Activated T-cell treated with anti-CD3 and anti-CD28 coated beads for 48 hours (primary cell): Measurements from ENCODE around the gene PHKA1.
"Not testable (repeated sequence)": the region's sequence is repeated elsewhere in the genome, so short reads cannot be mapped to it uniquely, and the experiment has no call there.

Experiments
- DNase-seq: peaks from one replicate; pipeline ENCODE4 v3.0.0-alpha.2; 2020; ENCODE audit warnings: low read depth

Gene PHKA1

DNA sequence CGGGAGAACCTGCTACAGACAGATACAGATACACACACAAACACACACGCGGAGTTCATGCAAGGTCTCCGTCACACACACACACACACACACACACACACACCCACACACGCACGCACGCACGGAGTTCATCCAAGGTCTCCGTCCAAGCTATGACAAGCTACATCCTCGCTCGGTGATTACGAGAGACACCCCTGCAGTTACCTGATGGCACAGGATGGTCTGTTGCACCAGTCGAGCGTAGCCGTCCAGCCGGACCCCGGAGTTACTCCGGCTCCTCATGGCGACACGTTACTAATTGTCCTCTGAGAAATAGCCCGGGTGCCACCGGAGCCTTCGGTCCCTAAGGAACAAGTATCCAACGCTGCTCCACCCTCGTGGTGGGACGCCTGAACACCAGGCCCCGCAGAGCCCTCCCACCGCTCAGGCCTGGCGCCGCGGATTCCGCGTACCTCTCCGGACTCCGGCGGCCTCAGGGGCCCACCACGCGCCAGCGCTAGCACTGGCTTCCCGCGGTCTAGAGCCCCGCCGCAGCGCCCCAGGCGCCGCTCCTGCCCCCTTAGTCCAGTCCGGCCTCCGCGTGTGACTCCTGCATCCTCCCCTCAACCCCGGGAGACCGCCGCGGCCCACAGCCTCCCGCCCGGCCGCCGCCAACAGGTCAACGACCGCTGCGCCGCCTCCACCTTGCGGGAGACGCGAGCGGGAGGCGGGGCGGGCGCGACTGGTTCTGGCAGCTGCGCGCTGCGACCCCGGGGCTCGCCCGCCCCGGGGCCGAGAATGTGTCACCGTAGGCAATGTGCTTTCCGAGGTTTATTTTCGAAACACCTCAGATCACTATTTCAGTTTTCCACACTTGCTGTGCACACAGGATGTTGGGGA, at the start of gene PHKA1:
PHKA1 (minus strand) TSS at position 708 of the 879 bp plus-strand sequence; CDS start at position 282, 426 bp downstream.
- peak; percentile 60 for DNase-seq

DNA sequence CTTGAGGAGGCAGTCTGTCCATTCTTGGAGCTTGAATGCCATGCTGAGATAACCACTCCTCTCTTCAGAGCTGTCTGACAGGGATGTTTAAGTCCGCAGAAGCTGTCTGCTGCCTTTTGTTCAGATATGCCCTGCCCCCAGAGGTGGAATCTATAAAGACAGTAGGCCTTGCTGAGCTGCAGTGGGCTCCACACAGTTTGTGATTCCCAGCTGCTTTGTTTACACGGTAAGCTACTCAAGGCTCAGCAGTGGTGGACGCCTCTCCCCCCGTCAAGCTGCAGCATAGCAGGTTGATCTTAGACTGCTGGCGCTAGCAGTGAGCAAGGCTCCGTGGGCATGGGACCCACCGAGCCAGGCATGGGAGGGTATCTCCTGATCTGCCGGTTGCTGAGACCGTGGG, 46.3 kb upstream of the PHKA1 start:
- not testable (repeated sequence) for DNase-seq

DNA sequence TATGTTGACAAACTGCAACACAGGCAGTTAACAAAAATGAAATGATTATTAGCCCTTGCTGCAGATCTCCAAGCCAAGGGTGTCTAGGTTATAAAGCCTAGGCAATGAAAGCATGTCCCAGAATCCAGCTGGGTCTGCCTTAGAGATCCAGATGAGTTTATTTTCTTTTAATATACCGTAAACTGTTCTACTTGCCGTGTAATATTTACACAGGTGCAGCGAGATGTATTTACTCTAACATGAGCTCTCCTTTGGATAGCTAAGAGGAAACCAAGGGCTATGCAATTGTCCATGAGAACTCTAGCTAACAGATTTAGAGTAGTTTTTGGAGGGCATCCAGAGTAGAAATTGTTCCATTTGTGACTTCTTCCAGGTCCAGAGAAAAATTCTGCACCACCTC, 34.4 kb upstream of the PHKA1 start:
- DNase-seq: not testable (repeated sequence)

DNA sequence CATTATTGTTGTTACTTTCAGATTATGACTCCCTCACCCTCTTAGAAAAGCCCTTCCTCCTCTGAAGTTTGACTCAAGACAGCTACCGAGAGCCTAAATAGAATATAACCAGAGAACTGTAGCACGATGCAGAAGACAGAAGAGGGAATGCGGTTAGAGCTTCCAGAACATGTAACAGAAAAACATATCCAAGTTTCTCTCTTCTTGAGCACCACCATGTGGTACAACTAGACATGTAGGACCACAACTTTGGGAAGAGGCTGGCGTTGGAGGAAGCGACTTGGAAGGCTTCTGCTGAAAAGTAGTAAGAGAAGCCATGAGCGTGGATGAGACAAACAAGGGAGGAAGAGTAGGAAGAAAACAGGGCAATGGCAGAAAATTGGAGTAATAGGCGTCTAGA, 31.4 kb upstream of the PHKA1 start:
- not testable (repeated sequence) for DNase-seq

DNA sequence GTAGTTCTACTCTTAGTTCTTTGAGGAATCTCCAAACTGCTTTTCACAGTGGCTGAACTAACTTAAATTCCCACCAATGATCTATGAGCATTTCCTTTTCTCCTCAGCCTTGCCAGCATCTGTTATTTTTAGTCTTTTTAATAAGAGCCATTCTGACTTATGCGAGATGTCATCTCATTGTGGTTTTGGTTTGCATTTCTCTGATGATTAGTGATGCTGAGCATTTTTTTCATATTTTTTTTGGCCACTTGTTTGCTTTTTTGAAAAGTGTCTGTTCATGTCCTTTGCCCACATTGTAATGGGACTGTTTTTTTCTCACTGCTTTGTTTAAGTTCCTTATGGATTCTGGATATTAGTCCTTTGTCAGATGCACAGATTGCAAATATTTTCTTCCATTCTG, 21.5 kb upstream of the PHKA1 start:
- DNase-seq: no peak

DNA sequence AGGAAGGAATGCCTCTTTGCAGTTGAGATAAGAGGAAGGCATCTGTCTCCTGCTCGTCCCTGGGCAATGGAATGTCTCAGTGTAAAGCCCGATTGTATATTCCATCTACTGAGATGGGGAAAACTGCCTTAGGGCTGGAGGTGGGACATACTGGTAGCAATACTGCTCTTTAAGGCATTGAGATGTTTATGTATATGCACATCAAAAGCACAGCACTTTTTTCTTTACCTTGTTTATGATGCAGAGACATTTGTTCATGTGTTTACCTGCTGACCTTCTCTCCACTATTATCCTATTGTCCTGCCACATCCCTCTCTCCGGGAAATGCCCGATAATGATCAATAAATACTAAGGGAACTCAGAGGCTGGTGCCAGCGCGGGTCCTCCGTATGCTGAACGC, 19.5 kb upstream of the PHKA1 start:
- DNase-seq: not testable (repeated sequence)

DNA sequence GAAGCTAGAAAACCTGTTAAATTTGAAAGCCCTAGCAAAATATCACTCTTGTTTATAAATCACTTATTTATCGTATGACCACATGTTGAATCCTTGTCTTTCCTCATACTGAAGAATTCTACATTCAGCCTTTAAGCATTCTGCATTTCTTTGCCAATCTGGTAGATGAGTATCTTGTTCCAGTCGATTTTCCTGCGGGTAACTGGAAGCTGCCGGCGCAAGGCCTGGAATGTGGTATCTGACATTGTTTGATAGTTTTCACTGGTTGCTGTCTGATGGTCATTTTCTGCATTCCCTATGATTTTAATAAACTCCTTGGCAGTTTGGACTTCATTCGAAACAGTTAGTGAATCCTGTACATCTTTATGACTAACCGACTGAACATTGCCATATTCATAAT, 13.7 kb upstream of the PHKA1 start:
- DNase-seq: no peak

DNA sequence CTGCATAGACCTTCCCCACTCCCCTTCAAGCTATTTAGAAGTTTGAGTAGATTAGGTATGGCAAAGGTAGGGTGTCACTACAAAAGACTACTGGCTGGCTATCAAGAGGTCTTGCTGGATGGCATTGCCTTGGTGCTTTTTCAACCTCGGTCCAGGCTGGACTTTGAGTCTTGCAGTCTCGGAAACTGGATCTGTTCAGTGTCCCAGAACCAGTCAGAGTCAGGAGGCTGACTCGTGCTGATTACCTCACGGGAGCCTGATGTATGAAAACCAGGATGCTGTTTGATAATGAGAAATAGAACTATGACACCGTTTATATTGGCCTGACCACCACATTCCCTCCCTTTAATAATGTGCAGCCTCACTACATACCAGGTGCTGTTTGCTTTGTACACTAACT, 2.7 kb upstream of the PHKA1 start:
- no peak for DNase-seq

DNA sequence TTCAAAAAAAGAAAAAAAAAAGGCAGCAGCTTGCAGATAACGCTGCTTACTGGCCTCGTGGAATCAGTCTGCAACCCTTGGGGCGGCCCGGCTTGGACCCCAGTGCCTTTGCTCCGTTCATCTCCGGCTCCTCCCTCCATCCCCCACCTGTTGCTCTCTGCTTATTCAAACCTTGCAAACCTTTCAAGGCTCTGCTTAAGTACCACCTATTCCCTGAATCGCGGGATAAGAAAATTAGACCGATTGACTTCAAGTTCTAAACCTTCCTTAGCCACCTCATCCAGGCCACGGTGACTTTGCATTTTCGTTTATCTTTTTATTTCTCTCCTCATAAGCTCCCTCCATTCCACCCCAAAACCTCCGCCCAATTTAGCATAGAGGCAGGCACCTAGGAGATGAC, 1.4 kb upstream of the PHKA1 start:
- DNase-seq: no peak

DNA sequence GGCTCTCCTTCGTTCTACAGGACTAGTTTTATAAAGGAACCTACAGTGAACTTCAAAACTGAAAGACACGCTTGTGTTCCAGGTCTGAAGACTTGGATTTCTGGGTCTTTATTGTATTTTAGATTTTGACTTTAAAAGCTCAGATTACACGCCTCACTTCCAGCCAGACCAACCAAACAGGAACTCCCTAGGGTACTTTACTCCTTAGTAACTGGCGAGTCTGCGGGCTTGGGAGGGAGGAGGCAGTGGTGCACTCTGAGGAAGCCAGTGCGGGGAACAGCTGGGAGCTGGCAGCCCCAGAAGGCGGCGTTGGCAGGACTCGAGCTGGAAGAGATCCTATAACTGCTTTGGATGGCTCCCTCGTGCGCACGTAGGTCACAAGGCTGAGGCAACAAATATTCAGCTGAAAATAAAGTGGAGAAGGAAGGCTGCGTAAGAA, 391 bp upstream of the PHKA1 start:
- DNase-seq: no peak

DNA sequence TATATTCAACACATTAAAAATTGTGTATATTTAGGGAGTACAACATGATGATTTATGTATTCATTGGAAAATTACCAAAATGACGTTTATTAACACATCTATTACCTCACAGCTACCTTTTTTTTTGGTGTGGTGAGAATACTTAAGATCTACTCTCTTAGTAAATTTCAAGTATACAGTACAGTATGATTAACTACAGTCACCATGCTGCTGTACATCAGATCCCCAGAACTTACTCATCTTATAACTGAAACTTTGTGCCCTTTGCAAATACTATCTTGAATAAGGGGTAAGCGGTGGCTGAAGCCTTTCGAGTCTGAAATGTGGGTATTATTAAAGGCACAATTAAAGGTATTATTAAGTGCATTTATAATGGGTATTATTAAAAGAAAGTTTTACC, 976 bp downstream of the PHKA1 start:
- DNase-seq: no peak

DNA sequence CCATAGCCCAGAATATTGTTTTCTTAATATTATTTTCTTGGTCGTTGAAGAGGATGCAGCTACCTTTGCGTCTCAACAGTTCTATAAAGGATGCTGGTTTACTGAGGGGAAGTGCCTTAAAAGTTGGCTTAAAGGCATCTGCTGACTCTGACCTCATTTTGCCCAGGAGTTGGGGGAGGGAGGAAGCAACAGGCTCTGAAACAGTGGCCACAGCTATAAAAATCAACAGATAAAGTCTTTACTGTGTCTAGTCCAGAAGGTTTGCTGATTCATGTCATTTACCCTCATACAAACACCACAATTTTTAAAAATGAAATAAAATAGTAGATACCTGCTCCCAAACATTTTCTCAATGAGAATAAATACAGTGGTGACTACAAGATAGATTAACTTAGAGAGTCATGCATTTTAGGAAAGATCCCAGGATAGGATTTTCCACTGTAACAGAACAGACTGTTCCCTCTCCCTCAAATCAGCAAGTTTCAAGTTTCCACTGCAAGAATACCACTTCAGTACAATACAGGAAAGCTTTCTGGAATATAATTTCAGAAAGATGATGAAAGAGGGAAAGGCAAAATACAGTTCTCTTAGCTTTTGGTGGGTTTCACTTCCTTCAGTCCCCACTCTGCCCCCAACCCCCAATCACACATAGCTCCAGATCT, 1.9 kb downstream of the PHKA1 start:
- no peak for DNase-seq

DNA sequence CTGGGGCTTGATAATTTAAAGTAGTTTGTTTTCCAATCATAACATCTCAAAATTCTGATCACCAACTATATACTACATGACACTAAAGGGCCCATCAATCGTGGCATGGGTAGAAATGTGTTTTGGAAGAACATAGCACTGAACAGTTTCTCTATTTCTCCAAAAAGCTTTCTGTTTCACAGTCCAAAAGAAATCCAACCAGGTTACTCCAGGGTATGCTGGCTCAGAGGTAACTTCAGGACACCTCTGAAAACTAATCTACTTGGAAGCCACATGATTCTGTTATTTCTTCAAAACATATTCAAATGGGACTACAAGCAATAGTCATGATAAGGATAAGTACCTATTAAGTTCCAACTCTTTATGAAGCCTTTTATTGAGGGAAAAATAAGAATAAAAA, 8.3 kb downstream of the PHKA1 start:
- DNase-seq: no peak

DNA sequence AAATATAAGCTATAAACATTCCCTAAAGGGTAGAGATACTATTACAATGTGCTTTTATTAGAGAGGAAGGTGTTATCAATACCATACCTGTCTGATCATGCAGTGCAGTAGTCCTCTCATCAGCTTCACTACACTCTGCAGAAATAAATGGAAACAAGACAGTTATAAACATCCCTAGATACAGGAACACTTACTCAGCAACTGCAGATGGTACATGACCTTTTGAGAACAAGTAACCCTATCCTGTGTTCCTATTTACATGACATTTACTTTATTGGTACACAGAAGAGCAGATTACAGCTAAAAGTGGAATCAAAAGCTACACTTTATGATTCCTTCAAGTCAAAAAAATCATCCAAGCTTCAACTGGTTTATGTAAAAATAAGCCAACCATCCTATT, 9.0 kb downstream of the PHKA1 start:
- no peak for DNase-seq

DNA sequence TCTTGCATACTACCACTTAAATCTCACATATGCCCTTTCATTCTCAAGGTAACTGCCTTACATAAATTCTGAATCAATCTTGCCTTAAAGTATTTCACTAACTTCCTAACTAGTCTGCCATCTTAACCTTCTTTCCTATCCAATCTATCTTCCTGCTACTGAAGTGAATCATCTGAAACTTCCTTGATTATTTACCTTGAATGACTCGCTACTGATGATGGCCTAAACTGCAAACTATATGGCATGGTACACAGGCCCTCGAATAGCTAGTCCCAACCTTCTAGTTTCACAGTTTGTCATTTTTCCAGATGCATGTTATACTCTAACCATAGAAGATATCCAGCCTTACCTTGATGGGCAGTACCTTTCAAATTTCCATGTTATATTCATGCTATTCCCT, 19.9 kb downstream of the PHKA1 start:
- no peak for DNase-seq

DNA sequence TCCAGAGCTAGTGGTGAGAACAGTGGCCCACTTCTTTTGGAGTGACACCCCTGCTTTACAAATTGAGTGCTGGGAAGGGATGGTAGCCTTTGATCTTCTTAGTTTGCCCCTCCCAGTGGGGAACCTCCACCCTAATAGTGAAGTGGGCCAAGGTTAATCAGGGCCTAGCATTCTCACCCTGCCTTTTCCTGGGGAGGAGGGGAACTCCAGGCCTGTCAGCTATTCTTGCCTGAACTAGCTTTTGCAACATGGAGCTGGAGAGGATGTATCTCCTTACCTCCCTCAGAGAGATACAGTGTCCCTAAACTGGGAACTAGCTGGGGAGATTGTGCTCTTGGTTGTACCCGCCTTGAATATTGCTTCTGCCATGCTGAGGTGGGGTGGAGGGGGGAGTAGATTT, 20.6 kb downstream of the PHKA1 start:
- no peak for DNase-seq

DNA sequence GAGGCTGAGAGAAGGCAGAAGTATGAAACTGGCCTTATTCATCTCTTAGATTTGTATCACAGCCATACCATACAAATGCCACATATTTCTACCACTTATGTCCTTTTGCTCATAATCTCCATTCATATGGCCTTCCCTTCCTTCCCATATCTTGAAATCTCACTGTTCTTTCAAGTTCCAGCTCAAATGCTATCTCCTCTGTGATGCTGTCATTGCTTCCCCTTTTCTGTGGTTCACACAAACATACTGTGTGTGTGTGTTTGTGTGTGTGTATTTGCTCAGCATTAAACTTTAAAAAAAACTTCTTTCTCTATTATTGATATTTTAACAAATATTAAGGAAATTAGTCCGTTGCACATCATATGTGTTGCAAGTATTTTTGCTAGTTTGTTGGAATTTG, 26.7 kb downstream of the PHKA1 start:
- DNase-seq: no peak

DNA sequence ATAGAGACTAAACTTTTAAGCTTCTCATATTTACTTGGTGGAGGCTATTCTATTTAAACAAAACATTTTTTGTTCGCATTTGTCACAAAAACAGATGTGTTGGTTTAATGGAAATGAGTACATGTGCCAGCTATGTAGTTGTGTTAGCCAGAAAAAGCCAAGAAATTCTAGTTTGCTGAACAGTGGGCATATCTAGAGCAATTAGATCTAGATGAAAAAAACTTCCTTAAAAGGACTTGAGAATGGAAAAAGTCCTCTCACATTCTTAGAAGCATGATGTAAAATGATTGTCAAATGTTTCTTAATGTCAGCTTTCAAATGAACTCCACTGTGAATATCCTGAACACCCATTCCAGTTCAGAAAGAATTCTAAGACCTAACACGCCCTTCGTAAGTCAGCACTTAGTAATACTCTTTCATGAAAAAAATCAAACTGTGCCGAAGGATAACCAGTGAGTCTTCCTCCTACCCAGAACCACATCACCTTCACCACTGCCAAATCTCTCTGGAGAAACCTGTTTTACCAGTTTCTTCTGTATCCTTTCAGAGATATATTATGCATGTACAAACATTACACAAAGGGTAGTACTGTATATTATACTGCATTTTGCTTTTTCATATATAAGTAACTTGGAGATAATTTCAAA, 28.2 kb downstream of the PHKA1 start:
- no peak for DNase-seq

DNA sequence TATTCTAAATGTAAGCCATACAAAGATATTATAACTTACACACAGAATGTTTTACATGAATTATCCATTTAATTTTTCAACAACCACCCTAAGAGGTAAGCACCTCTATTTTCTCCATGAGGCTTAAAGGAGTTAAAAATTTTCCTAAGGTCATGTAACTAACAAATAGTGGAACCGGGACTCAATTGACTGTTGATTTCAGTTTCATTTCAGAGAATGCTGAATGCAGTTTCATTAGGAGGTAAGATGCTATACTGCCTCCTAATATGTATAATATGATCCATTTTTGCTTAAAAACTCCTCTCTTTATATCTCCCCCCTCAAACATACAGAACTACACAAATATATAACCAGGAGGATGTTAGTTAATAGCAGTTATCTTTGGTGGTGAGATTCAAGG, 29.1 kb downstream of the PHKA1 start:
- no peak for DNase-seq

DNA sequence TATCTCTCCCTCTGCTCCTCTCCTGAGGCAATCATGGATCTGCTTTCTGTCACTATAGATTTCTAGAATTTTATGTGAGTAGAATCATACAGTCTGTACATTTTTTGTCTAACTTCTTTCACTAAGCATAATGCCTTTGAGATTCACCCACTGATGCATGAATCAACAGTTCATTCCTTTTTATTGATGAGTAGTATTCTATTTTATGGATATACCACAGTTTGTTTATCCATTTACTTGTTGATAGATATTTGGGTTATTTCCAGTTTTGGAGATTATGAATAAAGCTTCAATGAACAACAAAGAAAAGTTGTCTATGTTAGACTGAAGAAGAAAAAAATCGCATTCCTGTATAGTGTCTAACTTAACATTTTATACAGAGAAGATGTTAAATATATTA, 30.5 kb downstream of the PHKA1 start:
- no peak for DNase-seq

DNA sequence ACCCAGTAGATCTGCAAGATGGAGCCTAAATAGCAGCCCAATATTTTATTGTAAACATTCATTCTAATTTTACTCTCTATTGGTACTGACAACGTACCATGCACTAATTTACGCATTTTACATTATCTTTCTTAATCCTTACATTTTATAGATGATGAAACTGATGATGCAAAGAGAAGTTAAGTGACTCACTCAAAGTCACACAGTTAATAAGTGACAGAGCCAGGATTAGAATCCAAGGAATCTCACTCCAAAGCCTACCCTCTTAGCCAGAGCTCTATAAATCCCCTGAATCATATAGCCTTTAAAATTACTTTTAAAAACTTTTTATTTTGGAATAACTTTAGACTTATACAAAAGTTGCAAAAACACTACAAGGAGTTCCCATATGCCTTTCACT, 37.6 kb downstream of the PHKA1 start:
- DNase-seq: no peak

DNA sequence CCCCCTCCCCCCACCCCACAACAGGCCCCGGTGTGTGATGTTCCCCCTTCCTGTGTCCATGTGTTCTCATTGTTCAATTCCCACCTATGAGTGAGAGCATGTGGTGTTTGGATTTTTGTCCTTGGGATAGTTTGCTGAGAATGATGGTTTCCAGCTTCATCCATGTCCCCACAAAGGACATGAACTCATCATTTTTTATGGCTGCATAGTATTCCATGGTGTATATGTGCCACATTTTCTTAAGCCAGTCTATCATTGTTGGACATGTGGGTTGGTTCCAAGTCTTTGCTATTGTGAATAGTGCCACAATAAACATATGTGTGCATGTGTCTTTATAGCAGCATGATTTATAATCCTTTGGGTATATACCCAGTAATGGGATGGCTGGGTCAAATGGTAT, 40.2 kb downstream of the PHKA1 start:
- DNase-seq: not testable (repeated sequence)

DNA sequence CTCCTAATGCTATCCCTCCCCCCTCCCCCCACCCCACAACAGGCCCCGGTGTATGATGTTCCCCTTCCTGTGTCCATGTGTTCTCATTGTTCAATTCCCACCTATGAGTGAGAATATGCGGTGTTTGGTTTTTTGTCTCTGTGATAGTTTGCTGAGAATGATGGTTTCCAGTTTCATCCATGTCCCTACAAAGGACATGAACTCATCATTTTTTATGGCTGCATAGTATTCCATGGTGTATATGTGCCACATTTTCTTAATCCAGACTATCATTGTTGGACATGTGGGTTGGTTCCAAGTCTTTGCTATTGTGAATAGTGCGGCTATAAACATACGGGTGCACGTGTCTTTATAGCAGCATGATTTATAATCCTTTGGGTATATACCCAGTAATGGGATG, 44.6 kb downstream of the PHKA1 start:
- not testable (repeated sequence) for DNase-seq
